Right hindlimb (tissue), 1 donor: ENCODE measurements around the gene XRCC2.
"Not testable (repeated sequence)": the region's sequence is repeated elsewhere in the genome, so short reads cannot be mapped to it uniquely, and the experiment has no call there.

Source experiments
- DNase-seq: peaks from one replicate; pipeline ENCODE4 v3.0.0-alpha.2; 2018

XRCC2 gene

DNA sequence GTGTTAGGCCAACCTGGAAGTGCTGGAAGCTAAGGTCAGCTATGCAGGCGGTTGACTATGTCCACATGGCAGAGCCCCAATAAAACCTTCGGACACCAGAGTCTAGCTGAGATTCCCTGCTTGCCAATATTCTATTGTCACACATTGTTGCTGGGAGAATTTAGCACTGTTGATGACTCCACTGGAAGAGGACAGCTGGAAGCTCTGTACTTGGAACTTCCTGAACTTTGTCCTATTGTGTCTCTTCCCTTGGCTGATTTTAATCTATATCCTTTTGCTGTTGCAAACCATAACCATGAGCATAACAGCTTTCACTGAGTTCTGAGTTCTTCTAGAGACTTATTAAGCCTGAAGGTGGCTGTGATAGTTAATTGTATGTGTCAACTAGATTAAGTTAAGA, 12.0 kb downstream of the XRCC2 start:
- DNase-seq: no peak

GRCh38 chr7:152663148-152663740, 12.7 kb downstream of the XRCC2 start:
- DNase-seq: no peak

GRCh38 chr7:152661479-152661878, 14.5 kb downstream of the XRCC2 start:
- no peak for DNase-seq

DNA sequence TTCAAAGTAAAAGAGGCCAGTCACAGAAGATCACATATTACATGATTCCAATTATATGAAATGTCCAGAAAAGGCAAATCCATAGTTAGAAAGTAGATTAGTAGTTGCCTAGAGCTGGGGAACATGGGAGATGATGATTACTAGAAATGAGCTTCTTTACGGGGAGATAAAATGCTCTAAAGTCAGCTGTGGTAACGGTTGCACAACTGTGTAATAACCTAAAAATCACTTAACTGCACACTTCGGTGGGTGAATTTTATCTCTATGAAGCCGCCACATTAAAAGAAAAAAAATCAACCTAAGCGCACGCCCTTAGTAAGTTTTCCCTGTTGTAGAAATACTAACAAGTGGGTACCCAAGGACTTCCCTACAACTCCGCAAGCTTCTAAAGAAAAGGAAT, 15.9 kb downstream of the XRCC2 start:
- no peak for DNase-seq

DNA sequence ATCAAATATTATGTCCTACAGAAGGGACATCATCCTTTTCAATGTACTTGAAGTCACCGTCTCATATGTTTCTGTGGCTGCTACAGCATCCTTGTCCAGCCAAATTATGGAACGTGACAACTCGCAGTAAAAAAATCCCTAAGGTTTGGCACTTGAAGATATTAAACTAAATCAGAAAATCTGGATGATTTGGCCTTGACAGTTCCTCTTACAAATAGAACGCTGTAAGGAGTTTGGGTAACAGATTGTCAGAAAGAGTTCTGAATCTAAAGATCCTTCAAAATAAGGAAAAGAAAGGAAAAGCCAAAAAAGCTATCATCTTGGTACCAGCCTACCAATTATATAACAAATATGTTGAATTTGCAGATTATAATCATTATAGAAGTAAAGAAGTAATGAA, 21.0 kb downstream of the XRCC2 start:
- DNase-seq: no peak

- DNase-seq: no peak
These were observed 26.7 kb downstream of the XRCC2 start for GRCh38 chr7:152649220-152649619.

DNA sequence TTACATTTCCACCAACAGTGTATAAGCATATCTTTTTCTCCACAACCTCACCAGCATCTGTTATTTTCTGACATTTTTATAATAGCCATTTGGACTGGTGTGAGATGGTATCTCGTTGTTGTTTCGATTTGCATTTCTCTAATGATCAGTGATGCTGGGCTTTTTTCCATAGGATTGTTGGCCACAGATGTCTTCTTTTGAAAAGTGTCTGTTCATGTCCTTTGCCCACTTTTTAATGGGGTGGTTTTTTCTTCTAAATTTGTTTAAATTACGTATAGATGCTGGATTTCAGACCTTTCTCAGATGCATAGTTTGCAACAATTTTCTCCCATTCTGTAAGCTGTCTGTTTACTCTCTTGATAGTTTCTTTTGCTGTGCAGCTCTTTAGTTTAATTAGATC, 28.9 kb downstream of the XRCC2 start:
- DNase-seq: no peak

DNA sequence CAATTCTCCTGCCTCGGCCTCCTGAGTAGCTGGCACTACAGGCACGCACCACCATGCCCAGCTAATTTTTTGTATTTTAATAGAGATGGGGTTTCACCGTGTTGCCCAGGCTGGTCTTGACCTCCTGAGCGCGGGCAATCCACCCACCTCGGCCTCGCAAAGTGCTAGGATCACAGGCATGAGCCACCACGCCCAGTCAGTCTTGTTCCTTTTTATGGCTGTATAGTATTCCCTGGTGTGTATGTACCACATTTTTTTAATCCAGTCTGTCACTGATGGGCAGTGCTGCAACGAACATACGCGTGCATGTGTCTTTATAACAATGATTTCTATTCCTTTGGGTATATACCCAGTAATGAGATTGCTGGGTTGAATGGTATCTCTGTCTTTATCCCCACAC, 29.4 kb downstream of the XRCC2 start:
- DNase-seq: not testable (repeated sequence)

DNA sequence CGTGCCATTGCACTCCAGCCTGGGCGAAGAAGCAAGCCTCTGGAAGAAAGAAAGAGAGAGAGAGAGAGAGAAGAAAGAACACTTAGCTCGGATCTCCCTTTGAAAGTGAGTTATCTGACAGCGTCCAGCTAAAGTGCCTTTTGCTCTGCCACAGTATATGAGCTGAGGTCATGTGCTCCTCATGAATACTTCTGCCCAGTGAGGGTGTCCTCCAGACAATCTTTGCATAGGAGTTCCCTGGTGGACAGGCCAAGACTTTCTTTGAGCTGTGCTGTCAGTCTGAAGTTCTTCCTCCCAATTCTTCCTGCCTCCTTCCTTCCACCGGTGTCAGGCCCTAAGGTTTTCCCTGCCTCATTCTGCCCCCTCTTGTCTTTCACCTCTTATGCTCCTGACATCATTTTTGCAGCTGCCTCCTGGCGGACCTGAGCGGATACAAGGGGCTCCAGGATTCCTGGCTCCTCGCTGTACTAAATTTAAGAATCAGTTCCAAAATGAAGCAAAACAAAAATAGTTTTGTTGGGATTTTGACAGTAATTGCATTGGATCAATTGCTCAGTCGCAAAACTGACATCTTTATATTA, 31.9 kb downstream of the XRCC2 start:
- no peak for DNase-seq

DNA sequence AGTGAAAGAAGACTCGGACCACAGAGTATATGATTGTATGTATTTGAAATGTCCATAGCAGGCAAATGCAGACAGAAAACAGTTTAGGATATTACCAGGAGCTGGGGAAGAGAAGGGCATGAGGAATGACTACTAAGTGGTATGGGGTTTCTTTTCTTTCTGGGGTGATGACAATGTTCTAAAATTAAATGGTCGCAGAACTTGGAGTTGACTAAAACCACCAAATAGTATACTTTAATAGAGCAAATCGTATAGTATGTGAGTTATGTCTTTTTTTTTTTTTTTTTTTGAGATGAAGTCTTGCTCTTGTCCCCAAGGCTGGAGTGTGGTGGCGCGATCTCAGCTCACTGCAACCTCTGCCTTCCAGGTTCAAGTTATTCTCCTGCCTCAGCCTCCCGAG, 34.6 kb downstream of the XRCC2 start:
- DNase-seq: no peak

GRCh38 chr7:152640829-152641228, 35.1 kb downstream of the XRCC2 start:
- DNase-seq: no peak

DNA sequence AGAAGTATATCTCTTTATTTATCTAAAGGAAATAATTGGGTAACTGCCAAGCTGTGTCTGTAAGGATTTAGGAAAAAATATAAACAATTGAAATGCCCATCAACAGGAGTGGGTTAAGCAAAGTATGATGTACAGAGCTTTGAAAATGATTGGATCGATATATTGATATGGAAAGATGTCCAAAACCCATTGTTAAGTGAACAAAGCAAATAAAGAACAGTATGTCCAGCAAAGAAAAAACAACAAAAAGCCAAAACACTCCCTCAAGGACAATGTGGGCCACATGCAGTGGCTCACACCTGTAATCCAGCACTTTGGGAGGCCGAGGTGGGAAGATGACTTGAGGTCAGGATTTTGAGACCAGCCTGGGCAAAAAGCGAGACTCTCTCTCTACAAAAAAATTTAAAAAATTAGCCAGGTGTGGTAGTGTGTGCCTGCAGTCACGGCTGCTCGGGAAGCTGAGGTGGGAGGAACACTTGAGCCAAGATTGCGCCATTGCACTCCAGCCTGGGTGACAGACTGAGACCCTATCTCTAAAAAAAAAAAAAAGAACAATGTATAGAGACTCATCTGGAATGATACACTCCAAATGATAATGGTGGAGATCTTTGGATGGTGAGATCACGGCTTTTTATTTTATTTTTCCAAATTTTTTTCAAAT, 37.9 kb downstream of the XRCC2 start:
- no peak for DNase-seq

- DNase-seq: no peak
These were observed 38.8 kb downstream of the XRCC2 start for GRCh38 chr7:152637161-152637560.

- no peak for DNase-seq
These were observed 39.5 kb downstream of the XRCC2 start for GRCh38 chr7:152636441-152636840.

DNA sequence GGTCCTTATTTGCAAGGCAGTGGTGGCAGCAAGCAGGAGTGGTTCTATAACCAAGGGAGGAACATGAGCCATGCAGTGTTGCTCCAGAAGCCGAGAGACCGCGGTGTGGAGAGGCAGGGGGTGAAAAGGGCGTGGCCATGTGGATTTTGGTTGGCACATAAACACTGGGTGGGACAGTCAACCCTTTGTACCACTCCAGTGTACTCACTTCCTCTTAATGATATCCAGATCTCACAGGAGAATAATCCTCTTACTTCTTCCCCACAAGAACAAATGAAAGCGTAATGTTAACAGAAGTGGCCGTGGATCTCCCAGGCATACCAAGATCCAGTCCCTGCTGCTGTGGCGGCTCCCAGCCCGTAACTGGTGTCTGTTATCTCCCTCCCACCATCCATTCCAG, 42.4 kb downstream of the XRCC2 start:
- no peak for DNase-seq

GRCh38 chr7:152633072-152633471, 42.9 kb downstream of the XRCC2 start:
- no peak for DNase-seq

GRCh38 chr7:152628772-152629171, 47.2 kb downstream of the XRCC2 start:
- not testable (repeated sequence) for DNase-seq

- no peak for DNase-seq
These were observed 51.7 kb downstream of the XRCC2 start for GRCh38 chr7:152624228-152624627.

DNA sequence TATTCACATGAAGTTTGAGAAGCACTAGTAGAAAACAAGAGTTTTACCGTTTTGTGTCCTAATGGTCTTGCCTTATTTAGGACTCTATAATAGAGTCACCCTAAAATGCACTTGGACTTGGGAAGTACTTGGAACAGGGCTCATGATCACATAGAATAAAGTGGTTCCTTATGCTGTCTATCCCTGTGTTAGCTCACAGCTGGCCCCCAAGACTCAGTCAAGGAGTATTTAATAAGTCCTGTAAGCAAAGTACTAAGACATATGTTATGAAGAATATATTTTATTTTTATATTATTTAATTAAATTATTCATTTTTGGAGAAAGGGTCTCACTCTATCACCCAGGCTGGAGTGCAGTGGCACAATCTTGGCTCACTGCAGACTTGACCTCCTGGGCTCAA, 54.5 kb downstream of the XRCC2 start:
- no peak for DNase-seq

DNA sequence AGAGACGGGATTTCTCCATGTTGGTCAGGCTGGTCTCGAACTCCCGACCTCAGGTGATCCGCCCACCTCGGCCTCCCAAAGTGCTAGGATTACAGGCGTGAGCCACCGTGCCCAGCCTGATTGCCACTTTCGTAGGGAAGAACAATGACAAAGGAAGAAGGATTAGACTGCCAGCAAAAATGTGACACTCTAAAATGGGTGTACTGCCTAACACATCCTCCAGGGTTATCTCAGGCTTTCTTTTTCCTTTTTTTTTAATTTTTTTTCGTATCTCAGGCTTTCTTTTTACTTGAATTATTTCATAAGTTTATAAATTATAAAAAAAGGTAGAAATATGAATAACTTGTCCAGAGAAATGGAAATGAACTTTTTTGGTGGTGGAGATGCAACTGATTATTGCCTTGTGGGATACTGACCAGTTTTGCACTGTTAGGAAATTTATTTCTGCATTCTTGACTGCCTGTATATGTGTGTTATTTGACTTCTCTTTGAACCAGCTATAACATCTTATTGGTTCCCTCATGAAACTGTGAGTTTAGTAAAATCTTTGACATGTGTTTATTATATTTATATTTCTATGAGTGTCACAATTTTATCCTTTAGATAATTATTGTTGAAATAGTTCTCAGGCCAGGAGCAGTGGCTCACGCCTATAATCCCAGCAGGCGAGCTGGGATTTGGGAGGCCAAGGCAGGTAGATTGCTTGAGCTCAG, 56.8 kb downstream of the XRCC2 start:
- DNase-seq: no peak

GRCh38 chr7:152618427-152618826, 57.5 kb downstream of the XRCC2 start:
- DNase-seq: no peak

DNA sequence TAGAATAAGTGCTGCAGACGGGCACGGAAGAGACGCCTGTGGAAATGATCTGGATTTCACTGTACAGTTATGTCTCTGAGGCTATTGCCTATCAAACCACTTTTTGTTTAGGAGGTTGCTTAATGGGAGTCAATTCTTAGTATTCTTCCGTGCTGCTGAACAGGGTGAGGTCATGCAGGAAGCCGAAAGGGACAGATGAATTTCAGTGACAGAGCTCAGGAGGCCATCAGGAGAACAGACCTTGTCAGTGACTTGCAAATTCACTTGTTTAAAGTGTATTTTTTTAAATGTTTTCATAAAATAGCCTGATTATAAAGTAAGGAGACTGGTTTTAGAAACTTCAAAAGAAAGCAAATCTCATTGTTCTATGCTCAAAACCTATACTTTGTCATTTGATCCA, 58.9 kb downstream of the XRCC2 start:
- DNase-seq: no peak

DNA sequence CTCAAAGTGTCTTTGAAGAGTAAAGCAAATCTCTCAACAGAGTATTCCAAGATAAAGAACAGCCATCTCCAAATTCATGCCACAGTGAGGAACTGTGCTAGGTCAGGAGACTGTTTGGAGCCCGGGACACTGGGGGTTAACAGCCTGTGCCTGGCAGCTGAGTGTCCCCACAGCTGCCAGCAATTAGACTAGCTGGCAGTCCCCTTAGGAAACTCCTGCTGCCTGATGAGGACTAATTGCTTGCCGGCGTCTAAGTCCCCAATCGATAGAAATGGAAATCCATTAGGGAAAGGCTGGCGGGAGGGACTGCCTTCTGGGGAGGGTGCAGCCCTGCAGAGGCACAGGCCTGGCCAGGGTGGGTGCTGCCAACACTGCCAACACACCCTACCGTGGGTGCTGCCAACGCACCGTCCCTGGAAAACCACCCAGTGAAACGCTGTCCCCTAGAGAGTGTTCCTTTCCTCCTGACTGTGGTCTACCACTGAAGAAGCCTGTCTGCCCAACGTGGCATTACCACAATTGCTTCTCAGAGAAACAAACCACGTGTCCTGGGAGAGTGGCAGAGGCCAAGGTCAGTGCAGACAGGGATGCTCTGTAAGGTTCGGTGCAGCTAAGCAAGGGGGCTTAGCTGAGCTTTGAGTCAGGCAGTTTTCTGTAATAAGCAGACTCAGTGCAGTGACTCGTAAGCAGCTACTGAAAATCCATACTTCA, 60.8 kb downstream of the XRCC2 start:
- peak; percentile 46 for DNase-seq
